Measurements from ENCODE around the gene CCDC180.

CCDC180 gene

DNA sequence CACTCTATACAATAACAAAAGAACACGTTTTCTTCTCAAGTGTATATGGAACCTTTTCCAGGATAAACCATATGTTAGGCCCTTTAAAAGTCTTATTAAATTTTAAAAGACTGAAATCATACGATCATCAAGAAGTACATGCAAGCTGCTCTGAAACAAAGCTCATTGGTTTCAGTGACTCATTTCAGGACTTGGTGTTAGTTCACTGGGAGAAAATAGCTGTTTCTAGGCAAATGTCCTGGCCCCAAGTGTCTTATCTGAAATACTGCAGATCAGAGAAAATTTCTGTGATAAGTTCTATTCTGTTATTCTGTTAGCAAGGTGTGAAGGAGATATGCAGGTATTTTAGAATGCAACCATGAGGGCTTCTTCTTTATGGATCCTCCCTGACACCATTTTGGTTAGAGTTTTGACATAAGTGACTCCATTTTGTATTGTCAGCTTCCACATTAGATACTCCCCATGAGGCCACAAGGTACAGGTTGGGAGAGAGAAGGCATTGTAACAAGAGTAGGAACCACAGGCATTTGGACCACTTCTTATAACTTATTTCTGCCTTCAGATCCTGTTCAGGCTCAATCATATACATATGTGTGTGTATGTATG lies 7.5 kb upstream of the CCDC180 start:
- Histone ChIP-seq H3K9ac (no peak overlapping the region; the same call in 1 of the 2 replicates), H3K4me3 (IDR thresholded peaks at IDR 0.05; ENCODE audit: insufficient read depth, low read depth, low read length) (no peak overlapping the region)

DNA sequence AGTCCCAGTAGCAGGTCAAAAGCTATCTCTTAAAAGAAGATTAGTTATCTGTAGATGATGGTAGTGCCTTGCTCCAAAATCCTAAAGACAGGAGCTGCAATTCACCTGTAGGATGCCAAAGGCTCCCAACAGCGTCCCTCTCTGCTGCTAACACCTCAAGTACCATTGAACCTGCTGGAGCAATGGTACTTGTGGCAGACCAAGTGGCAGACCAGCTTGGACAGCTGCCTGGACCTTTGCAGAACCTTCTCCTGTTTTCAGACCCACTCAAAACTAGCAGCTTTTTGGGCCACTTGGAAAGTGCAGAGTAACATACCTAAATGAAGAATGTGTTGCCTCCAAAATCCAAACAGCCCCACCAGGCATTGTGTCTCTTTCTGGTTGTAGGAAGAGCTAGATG lies 6.9 kb upstream of the CCDC180 start:
- H2AFZ ChIP-seq (ENCODE audit: low read depth): no peak overlapping the region
- no peak overlapping the region for H3K27ac ChIP-seq
- H3K27me3 ChIP-seq (ENCODE audit: insufficient read depth, low read depth): no peaks in the 10 kb centered on the region
- H3K79me2 ChIP-seq (ENCODE audit: insufficient read depth, low read depth): no peaks in the 10 kb centered on the region
- peaks cover 34% of the 10 kb centered on the region for H3K4me1 ChIP-seq (ENCODE audit: low read depth, poor library complexity, severe bottlenecking)
- TF ChIP-seq, protein P1, sequence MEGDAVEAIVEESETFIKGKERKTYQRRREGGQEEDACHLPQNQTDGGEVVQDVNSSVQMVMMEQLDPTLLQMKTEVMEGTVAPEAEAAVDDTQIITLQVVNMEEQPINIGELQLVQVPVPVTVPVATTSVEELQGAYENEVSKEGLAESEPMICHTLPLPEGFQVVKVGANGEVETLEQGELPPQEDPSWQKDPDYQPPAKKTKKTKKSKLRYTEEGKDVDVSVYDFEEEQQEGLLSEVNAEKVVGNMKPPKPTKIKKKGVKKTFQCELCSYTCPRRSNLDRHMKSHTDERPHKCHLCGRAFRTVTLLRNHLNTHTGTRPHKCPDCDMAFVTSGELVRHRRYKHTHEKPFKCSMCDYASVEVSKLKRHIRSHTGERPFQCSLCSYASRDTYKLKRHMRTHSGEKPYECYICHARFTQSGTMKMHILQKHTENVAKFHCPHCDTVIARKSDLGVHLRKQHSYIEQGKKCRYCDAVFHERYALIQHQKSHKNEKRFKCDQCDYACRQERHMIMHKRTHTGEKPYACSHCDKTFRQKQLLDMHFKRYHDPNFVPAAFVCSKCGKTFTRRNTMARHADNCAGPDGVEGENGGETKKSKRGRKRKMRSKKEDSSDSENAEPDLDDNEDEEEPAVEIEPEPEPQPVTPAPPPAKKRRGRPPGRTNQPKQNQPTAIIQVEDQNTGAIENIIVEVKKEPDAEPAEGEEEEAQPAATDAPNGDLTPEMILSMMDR (conservative IDR thresholded peaks at IDR 0.05; ENCODE audit: low read depth, low read length): no peak
- no peak overlapping the region for H3K4me3 ChIP-seq (IDR thresholded peaks at IDR 0.05; ENCODE audit: insufficient read depth, low read depth, low read length)
- no peak overlapping the region; the same call in 1 of the 2 replicates for H3K4me2 ChIP-seq
- H3K36me3 ChIP-seq (ENCODE audit: insufficient read depth): no peaks in the 10 kb centered on the region
- no peak overlapping the region for H3K9ac ChIP-seq
- H4K20me1 ChIP-seq (ENCODE audit: insufficient read depth): no peaks in the 10 kb centered on the region

More for the DNA sequence above, 7.5 kb upstream of the CCDC180 start:
- TF ChIP-seq, protein P1 (conservative IDR thresholded peaks at IDR 0.05; ENCODE audit: low read depth, low read length): no peak
- peak overlapping the region; percentile 63 for H3K27ac ChIP-seq
- H3K27me3 ChIP-seq (ENCODE audit: insufficient read depth, low read depth): no peaks in the 10 kb centered on the region
- no peaks in the 10 kb centered on the region for H4K20me1 ChIP-seq (ENCODE audit: insufficient read depth)
- H3K36me3 ChIP-seq (ENCODE audit: insufficient read depth): no peaks in the 10 kb centered on the region
- peaks cover 35% of the 10 kb centered on the region for H3K4me1 ChIP-seq (ENCODE audit: low read depth, poor library complexity, severe bottlenecking)
- H3K79me2 ChIP-seq (ENCODE audit: insufficient read depth, low read depth): no peaks in the 10 kb centered on the region
- H3K4me2 ChIP-seq: peak overlapping the region; percentile 43
- no peak overlapping the region for H2AFZ ChIP-seq (ENCODE audit: low read depth)

DNA sequence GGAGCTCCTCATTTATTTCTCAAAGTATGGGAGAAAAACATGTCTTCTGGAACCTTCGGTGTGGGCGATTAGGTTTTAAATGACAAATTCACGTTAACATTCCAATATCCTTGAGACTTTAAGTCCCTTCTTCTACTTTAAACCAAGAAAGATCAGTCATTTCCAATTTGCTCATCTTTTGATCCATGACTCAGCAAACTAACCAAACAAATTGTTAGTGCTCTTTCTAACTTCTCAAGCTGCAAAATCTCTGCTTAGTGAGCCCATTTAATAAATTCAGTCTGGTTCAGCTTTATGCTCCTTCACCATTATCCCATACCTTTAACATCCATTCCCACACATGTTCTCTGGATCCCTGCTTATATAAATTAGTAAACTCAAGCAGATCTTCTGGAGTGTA lies 5.5 kb upstream of the CCDC180 start:
- no peaks in the 10 kb centered on the region for H3K27me3 ChIP-seq (ENCODE audit: insufficient read depth, low read depth)
- no peaks in the 10 kb centered on the region for H3K36me3 ChIP-seq (ENCODE audit: insufficient read depth)
- H3K4me3 ChIP-seq (IDR thresholded peaks at IDR 0.05; ENCODE audit: insufficient read depth, low read depth, low read length): no peak overlapping the region
- no peak overlapping the region for H2AFZ ChIP-seq (ENCODE audit: low read depth)
- H3K9ac ChIP-seq: no peak overlapping the region
- H3K79me2 ChIP-seq (ENCODE audit: insufficient read depth, low read depth): no peaks in the 10 kb centered on the region
- peaks cover 34% of the 10 kb centered on the region for H3K4me1 ChIP-seq (ENCODE audit: low read depth, poor library complexity, severe bottlenecking)
- TF ChIP-seq, protein P1 (conservative IDR thresholded peaks at IDR 0.05; ENCODE audit: low read depth, low read length): no peak
- no peaks in the 10 kb centered on the region for H4K20me1 ChIP-seq (ENCODE audit: insufficient read depth)
- H3K27ac ChIP-seq: no peak overlapping the region
- no peak overlapping the region for H3K4me2 ChIP-seq

DNA sequence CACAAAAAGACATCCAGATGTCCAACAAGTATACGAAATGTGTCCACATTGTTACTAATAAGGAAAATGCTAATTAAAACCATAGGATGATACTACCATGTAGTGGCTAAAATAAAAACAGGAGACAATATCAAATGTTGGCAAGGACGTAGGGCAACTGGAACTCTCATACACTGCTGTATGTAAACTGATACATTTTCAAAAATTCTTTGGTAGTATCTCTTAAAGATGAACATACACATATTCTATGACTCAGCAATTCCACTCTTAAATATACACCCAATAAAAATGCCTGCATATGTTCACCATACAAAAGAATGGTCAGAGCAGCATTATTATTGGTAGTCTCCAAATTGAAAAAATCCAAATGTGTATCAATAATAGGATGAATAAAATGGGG lies 2.9 kb upstream of the CCDC180 start:
- no peak overlapping the region for H3K27ac ChIP-seq
- H3K27me3 ChIP-seq (ENCODE audit: insufficient read depth, low read depth): no peaks in the 10 kb centered on the region
- TF ChIP-seq, protein P1 (conservative IDR thresholded peaks at IDR 0.05; ENCODE audit: low read depth, low read length): no peak

More for the DNA sequence above, 2.9 kb upstream of the CCDC180 start:
- H3K9ac ChIP-seq: no peak overlapping the region
- no peak overlapping the region for H3K4me2 ChIP-seq
- H3K36me3 ChIP-seq (ENCODE audit: insufficient read depth): no peaks in the 10 kb centered on the region
- no peaks in the 10 kb centered on the region for H3K79me2 ChIP-seq (ENCODE audit: insufficient read depth, low read depth)
- peaks cover 17% of the 10 kb centered on the region for H3K4me1 ChIP-seq (ENCODE audit: low read depth, poor library complexity, severe bottlenecking)
- H2AFZ ChIP-seq (ENCODE audit: low read depth): no peak overlapping the region
- no peaks in the 10 kb centered on the region for H4K20me1 ChIP-seq (ENCODE audit: insufficient read depth)
- H3K4me3 ChIP-seq (IDR thresholded peaks at IDR 0.05; ENCODE audit: insufficient read depth, low read depth, low read length): no peak overlapping the region

All from KMS-11 (cell line).